Lung microvascular endothelial cell (primary cell): ENCODE data around the gene CNGB1. TPM values are rescaled to one million over a fixed set of nuclear protein-coding genes. Genes with fewer than 3 reads are reported as not detected.
"Not testable (repeated sequence)": the region's sequence is repeated elsewhere in the genome, so short reads cannot be mapped to it uniquely, and the experiment has no call there.

Experiments used
- DNase-seq, 2 donors: peaks; one replicate each; pipeline versions ENCODE4 v3.0.0 to v3.0.0-alpha.2; 2010; ENCODE audit warnings: low read depth in 2 of 2
- total RNA-seq: library from RNA; depleted of rRNA; stranded (reverse); fragments of >200 nt; gene quantifications from 2 replicates; pipeline ENCODE4 v1.2.1, GENCODE V29; 2014

The CNGB1 gene
- total RNA-seq, 1 donor from 2014 or later = not detected

GRCh38 chr16:57906382-57907316 is 64.3 kb downstream of the CNGB1 start:
- peak; percentile 20 to 41 for DNase-seq

DNA sequence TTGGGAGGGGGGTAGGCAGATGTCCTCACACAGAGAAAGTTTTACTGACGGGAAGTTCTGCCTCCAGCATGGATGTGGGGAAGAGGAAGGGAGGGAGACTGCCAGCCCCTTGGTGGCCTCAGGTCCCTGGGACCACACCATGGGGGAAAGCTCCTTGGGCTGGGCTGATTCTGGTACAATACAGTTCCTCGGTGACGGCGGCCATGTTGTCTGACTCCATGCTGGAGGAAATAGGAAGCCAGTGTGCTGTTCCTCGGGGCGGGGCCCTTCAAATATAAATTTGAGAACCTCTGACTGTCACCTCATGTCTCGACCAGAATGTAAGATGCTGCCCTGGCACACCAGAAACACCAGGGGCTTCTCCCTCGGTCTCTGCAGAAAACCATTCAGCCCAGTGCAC is 66.8 kb downstream of the CNGB1 start:
- DNase-seq = no peak

- no peak for DNase-seq
These were observed 67.3 kb downstream of the CNGB1 start for GRCh38 chr16:57903656-57904055.

DNA sequence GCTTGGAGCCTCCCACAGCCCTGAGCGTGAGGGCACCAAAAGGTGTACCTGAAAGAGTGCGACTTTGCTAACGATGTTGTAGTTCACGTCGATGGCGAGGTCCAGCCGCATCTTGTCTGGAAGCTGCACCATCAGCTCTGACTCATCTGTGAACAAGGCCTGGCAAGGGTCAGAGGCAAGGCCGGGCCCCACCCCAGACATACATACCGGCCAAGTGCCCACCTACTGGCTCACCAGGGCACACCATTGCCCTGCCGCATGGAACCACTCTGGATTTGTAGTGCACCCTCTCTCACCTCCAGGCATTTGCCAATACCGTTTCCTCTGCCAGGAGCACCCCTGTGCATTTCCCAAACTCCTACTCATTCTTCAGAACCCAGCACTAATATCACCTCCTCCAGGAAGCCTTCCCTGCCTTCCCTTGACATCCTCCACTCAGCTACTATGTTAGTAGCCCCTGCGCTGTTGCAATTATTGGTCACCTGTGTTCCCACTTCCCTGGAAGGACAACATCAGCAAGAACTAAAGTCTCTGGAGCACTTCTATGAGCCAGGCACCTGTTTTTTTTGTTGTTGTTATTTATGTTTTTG is 69.4 kb downstream of the CNGB1 start:
- no peak for DNase-seq

- DNase-seq = no peak
These were observed 70.0 kb downstream of the CNGB1 start for GRCh38 chr16:57900796-57901479.

DNA sequence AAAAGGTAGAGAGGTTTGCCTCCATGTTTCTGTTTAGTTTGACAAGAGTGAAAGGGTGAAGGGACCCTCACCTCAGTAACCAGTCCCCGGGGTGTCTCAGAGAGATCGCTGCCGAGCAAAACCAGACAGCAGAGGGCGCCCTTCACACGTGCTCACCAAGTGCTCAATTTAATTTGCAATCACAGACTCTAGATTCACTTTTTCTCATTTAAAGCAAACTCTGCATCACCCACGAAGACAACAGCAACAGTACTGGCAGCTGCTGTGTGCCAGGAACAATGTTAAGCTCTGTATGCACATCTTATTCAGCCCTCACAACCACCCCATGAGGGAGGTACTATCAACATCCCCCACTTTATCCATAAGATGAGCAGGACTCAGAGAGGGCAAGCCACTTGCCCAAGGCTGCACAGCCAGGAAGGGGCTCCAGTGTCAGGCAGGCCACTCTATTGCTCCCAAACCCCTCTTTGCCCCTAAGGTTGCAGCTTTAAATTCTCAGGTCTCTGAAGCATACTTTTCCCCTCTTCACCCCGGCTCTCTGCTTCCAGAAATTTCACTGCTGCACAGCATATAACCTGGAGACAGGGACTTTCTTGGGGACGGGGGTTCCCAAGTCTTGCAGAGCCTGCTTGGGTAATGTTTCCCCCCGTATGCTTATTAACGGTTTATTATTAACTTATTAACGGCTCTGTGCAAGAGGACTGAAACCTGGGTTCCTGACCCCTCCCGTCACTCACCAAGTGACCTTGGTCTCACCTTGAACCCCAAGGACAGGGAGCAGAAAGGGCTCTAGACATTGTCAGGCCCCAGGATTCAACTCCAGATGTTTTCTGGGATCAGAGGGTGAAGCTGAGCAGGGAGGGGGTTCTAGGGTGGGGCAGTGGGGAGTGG is 70.9 kb downstream of the CNGB1 start:
- peak; percentile 73 to 82 for DNase-seq

DNA sequence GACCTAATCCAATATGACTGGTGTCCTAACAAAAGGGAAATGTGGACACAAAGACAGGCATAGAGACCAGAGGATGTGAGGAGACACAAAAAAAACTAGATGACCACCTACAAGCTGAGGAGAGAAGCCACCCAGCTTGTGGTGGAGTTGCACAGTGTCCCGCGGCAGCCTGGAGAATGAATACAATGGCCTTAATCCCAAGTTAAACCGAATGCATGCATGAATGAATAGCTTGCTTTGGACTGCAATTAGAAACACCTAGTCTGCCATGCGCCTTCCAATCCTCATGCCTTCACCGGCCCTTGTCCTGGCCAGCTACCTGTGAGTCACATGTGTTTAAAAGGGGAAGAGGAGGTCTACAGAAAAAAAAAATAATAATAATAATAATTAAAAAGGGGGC is 72.0 kb downstream of the CNGB1 start:
- DNase-seq = no peak

DNA sequence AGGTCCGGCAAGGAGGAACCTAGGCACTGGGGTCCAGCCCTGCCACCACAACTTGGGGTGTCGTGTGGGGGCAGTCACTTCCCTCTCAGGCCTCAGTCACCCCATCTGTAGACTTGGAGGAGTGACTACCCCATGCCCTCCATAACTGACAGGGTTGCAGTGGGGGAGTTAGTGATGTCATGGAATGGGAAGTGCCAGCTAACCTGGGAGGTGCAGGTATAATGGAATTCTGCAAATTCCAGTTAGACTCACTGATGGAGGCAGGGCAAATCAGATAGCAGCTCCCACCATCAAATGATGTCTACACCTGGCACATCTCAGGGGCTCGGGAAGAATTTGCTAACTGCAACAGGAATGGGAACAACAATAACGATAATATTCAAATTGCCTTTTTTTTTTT is 72.9 kb downstream of the CNGB1 start:
- DNase-seq = no peak

GRCh38 chr16:57897053-57897784 is 73.7 kb downstream of the CNGB1 start:
- no peak for DNase-seq

- DNase-seq = not testable (repeated sequence)
These were observed 75.8 kb downstream of the CNGB1 start for GRCh38 chr16:57895081-57895547.

- DNase-seq = no peak
These were observed 76.4 kb downstream of the CNGB1 start for GRCh38 chr16:57894390-57895080.

GRCh38 chr16:57893559-57894389 is 77.2 kb downstream of the CNGB1 start:
- peak; percentile 92 to 96 for DNase-seq

DNA sequence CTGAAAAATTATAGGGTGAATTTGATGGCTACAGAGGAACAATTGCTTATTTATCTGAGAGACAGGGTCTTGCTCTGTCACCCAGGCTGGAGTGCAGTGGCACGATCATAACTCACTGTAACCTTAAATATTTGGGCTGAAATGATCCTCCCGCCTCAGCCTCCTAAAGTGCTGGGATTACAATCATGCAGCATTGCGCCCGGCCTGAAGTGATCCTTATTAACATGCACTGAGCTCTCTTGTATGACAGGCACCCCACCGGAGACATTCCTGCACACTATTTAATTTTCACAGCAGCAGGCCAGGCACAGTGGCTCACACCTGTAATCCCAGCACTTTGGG is 77.7 kb downstream of the CNGB1 start:
- peak in 1 of 2 donors; percentile 23 for DNase-seq

DNA sequence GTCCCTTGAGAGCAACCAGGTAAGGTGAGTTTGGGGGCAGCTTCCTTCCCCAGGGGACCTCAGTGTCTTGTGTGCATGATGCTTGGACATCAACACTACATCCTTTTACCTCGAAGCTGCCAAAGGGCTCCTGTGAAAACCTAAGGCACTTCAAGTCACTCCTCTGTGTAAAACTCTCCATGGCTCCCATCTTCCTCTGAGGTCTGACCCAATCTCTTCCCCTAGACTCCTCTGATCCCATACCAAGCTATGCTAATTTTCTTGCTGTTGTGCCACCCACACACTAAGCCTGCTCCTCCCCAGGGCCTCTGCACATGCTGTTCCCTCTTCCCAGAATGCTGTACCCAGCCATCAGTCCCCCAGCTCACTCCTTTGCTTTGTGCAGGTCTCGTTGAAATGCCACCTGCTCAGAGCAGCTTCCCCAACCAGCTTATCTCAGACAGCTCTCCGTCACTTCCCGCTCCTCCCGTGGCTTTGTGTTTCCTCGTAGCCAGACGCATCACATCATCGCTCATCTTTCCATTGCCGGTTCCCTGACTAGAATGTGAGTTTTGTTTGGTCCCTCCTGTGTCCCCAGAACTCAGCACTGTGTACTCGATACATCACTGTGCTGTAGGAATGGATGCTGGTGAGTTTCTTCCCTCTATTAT is 78.4 kb downstream of the CNGB1 start:
- DNase-seq = peak; percentile 26 to 87

- DNase-seq = no peak
These were observed 78.9 kb downstream of the CNGB1 start for GRCh38 chr16:57892041-57892440.

DNA sequence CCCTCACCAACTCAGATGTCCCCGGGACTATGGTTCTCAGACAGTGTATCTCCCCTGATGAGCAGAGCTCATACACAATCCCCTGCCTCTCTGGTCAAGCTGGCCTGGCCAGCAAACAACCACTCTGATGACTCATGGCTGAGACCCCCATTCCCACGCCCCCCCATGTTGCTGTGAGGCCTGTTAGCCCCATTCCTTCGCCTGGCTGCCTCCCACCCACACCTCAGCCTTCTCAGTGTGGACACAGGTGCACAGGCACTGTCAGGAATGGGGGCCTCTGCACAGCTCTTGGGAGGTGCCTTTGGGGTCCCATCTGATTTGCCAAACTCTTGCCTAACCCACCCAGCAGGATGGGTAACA is 80.2 kb downstream of the CNGB1 start:
- DNase-seq = no peak

DNA sequence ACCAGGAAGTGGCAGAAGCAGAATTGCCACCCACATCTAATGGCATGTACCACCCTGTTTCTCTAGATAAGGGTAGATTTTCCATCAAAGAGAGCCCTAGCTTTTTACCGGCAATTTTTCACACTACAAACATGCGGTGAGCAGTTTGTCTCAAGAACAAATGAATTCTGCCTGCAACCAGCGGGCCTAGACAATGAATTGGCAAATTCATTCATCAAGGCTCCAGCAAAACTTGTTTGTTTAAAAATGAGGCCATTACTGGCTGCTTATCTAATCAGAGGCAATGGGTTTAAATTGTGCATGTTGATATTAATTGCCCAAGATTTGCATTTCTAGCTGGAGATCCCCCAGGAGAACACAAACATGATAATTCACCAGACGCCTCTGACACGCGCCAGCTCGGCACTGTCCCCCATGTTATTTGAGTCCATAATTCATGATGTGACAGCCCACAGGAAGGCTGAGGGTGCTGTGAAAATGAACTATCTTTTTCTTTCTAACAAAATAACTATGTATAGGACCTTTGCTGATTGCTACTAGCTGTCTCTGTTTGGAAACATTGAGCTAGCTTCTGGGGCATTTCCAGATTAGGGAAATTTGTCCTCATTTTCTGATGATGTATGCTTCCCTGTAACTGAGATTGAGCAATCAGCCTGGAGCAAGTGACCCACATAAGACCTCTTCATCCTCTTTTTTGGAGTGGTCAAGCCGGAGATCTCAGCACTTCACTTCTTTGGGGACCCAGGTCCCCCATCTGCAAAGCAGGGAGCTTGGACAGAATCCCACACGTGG is 80.8 kb downstream of the CNGB1 start:
- peak in 1 of 2 donors; percentile 68 for DNase-seq

DNA sequence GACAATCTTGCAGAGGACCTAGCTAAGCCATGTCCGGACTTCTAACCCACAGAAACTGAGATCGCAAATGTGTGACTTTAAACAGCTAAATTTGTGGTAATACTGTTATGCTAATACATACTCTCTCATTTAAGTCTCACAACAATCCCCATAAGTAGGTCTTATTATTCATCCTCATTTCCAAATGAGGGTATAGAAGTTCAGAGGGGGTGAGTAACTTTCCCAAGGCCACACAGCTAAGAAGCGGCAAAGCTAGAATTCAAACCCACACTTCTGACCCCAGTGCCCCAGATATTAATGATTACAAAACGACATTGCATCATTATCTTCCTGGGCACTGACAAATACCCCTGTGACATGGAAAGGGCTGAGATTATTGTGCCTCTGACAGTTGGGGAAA is 81.4 kb downstream of the CNGB1 start:
- no peak for DNase-seq
